Omental fat pad (tissue), 4 donors: ENCODE measurements around the gene MIS12. TPM values are rescaled to one million over a fixed set of nuclear protein-coding genes. Genes with fewer than 3 reads are reported as not detected.

Experiments used
- ATAC-seq: fragments of 150-250 bp; one replicate; pipeline ENCODE4 v1.9.1; 2016; ENCODE audit warnings: mild to moderate bottlenecking, moderate library complexity; ENCODE audit not compliant: low FRiP score
- DNase-seq: peaks from one replicate; pipeline ENCODE4 v3.0.0-alpha.2; 2019; ENCODE audit warnings: low spot score
- CTCF ChIP-seq, 3 donors: fragments of 450-650 bp; IDR thresholded peaks; one replicate each; pipeline ENCODE4 v1.5.1; 2016 to 2017; ENCODE audit warnings: antibody characterized with exemption in 3 of 3, mild to moderate bottlenecking in 3 of 3, moderate library complexity in 2 of 3
- total RNA-seq, 4 donors: library from RNA; depleted of rRNA; stranded (reverse); fragments of >200 nt; gene quantifications; one replicate each; pipeline ENCODE4 v1.1.0, GENCODE V29; 2016

Gene MIS12
- total RNA-seq, 4 donors from 2014 or later = 13.8 to 21.3 (median 15.7) TPM

- no peak for ATAC-seq
- no peak for TF ChIP-seq CTCF (IDR thresholded peaks at IDR 0.05)
- no peak for DNase-seq
These were observed 44.7 kb downstream of the MIS12 start for GRCh38 chr17:5531085-5531418.

- no peak for TF ChIP-seq CTCF (IDR thresholded peaks at IDR 0.05)
- DNase-seq (no peak), ATAC-seq (no peak)
These were observed 46.2 kb downstream of the MIS12 start for GRCh38 chr17:5532581-5532980.

GRCh38 chr17:5533486-5534315 lies 47.3 kb downstream of the MIS12 start:
- TF ChIP-seq CTCF (IDR thresholded peaks at IDR 0.05) = no peak
- ATAC-seq (no peak), DNase-seq (no peak)

- ATAC-seq (no peak), DNase-seq (no peak)
- TF ChIP-seq CTCF (IDR thresholded peaks at IDR 0.05) = no peak
These were observed 49.1 kb downstream of the MIS12 start for GRCh38 chr17:5535436-5535835.

- DNase-seq = no peak
- no peak for TF ChIP-seq CTCF (IDR thresholded peaks at IDR 0.05)
- no peak for ATAC-seq
These were observed 50.7 kb downstream of the MIS12 start for GRCh38 chr17:5536866-5537650.

- no peak for TF ChIP-seq CTCF (IDR thresholded peaks at IDR 0.05)
- ATAC-seq = no peak
- DNase-seq = no peak
These were observed 52.9 kb downstream of the MIS12 start for GRCh38 chr17:5539286-5539685.
